ENCODE measurements around the gene ZNF777.
"Not testable (repeated sequence)": the region's sequence is repeated elsewhere in the genome, so short reads cannot be mapped to it uniquely, and the experiment has no call there.

The ZNF777 gene

GRCh38 chr7:149454750-149455149, 6.1 kb downstream of the ZNF777 start:
- DNase-seq (ENCODE audit: low spot score): no peak

- no peak for DNase-seq (ENCODE audit: low spot score)
Measured at GRCh38 chr7:149454006-149454405, 6.9 kb downstream of the ZNF777 start.

- DNase-seq (ENCODE audit: low spot score): no peak
Measured at GRCh38 chr7:149450821-149451220, 10.0 kb downstream of the ZNF777 start.

DNA sequence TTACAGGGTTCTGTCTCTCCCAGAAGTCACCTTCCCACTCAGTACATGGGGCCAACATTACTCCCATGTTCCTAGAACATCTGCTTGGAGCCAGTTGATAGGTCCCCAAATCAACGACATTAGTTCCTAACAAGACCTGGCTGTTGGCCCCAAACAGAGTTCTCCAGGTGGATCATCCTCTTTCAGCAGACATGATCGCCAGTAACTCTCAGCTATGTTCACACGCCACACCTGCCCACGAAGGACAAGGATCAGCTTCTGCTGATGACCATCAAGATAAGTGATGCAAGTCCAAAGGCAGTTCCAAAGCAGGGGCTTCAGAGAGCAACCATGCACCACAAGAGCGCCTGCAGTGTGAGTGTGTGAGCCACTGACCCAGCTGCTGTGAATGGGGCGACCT, 11.0 kb downstream of the ZNF777 start:
- DNase-seq (ENCODE audit: low spot score): no peak

- no peak for DNase-seq (ENCODE audit: low spot score)
Measured at GRCh38 chr7:149448961-149449360, 11.9 kb downstream of the ZNF777 start.

- DNase-seq (ENCODE audit: low spot score): not testable (repeated sequence)
Measured at GRCh38 chr7:149446026-149446425, 14.8 kb downstream of the ZNF777 start.

GRCh38 chr7:149444287-149444686, 16.6 kb downstream of the ZNF777 start:
- DNase-seq (ENCODE audit: low spot score): no peak

DNA sequence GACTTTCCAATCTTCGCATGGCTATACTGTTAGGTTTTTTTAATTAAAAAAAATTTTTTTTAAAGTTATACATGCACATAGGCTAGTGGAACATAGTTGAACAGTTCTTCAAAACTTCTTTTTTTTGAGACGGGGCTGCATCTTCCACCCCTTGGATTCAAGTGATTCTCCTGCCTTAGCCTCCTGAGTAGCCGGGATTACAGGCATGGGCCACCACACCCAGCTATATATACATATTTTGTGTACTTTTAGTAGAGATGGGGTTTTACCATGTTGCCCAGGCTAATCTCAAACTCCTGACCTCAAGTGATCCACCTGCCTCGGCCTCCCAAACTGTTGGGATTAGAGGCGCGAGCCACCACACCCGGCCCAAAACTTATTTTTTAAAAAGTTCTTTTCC, 17.3 kb downstream of the ZNF777 start:
- DNase-seq (ENCODE audit: low spot score): no peak

GRCh38 chr7:149442924-149443323, 17.9 kb downstream of the ZNF777 start:
- no peak for DNase-seq (ENCODE audit: low spot score)

- no peak for DNase-seq (ENCODE audit: low spot score)
Measured at GRCh38 chr7:149440222-149440621, 20.6 kb downstream of the ZNF777 start.

- no peak for DNase-seq (ENCODE audit: low spot score)
Measured at GRCh38 chr7:149436358-149436757, 24.5 kb downstream of the ZNF777 start.

GRCh38 chr7:149433124-149433523, 27.7 kb downstream of the ZNF777 start:
- DNase-seq (ENCODE audit: low spot score): no peak

- no peak for DNase-seq (ENCODE audit: low spot score)
Measured at GRCh38 chr7:149432121-149432691, 28.7 kb downstream of the ZNF777 start.

GRCh38 chr7:149431486-149432120, 29.3 kb downstream of the ZNF777 start:
- no peak for DNase-seq (ENCODE audit: low spot score)

GRCh38 chr7:149430192-149430591, 30.7 kb downstream of the ZNF777 start:
- no peak for DNase-seq (ENCODE audit: low spot score)

- DNase-seq (ENCODE audit: low spot score): no peak
Measured at GRCh38 chr7:149427893-149428292, 33.0 kb downstream of the ZNF777 start.

DNA sequence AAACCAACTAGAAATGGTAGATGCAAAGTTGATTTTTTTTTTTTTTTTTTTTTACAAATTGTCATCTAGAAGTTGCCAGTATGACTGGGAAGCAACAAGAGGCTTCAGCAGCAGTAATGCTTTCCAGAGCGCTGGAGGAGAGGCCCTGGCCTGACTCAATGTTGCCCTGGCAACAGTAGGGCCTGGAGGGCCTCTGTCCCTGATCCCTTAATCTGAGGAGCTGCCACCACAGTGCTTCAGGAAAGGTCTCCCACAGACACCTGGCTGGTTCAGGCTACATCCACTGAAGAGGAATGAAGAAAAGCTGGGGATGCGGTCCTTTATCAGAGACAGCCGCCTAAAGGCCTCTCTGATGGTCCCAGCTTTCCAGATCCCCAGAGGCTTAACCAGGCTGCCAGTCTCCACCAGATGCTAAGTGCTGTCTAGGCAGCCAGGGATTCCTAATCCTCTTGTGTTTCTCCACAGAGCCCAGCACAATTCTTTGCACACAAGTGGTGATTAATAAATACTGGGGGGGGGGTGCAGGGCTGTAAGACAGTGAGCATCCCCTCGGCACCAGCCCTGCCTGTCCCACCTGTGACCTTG, 33.7 kb downstream of the ZNF777 start:
- no peak for DNase-seq (ENCODE audit: low spot score)

- DNase-seq (ENCODE audit: low spot score): no peak
Measured at GRCh38 chr7:149423449-149424110, 37.3 kb downstream of the ZNF777 start.

DNA sequence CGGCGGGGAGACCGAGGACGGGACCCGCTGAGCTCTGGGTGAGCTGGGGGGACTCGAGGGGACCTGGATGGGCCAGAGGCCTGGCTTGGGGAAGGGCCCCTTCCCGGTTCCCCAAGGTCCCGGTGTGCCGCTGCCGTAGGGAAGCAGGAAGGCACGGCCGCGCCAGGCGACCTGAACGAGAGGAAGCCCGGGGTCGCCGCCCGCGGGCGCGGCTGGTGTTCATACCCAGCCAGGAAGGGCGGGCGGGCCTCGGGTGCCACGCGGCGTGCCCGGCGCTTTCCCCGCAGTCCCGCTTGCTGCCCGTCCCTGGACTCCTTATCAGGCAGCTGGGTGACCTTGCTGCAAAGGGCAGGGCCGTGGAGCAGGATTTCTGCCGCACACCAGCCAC, 38.0 kb downstream of the ZNF777 start:
- DNase-seq (ENCODE audit: low spot score): no peak

DNA sequence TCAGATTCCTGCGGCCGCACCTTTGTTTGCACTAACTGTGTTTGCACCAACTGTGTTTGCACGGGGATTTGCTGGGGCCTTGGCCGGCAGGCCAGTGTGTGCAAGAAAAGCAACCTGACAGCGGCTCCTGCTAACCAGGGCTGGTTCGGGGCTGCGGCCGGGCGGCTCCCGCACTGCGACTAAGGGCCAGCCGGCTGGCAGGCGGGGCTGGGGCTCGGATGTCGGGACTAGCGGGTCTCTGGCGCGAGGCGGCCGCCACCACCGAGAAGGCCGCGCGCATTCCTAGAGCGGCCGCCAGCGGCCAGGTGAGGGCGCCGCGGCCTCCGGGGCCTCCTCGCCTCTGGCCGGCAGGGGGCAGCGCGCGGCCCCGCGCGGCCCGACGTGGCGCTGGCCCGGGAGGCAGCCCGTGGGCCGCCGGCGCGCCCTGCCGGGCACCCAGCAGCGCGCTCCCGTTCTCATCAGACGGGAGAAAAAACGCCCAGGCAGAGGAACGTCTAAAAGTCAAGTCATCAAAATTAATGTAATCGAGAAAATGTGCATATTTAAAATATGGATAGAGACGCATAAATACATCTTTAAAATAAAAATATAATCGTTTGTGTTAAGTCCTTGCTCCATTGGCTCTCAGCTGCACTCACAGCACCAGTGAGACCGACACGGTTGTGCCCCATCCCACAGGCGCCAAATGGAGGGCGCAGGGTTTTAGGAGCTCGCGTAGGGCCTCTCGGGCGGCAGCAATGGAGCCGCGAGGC, 38.5 kb downstream of the ZNF777 start:
- DNase-seq (ENCODE audit: low spot score): peak; percentile 85

- DNase-seq (ENCODE audit: low spot score): no peak
Measured at GRCh38 chr7:149420006-149420405, 40.9 kb downstream of the ZNF777 start.

DNA sequence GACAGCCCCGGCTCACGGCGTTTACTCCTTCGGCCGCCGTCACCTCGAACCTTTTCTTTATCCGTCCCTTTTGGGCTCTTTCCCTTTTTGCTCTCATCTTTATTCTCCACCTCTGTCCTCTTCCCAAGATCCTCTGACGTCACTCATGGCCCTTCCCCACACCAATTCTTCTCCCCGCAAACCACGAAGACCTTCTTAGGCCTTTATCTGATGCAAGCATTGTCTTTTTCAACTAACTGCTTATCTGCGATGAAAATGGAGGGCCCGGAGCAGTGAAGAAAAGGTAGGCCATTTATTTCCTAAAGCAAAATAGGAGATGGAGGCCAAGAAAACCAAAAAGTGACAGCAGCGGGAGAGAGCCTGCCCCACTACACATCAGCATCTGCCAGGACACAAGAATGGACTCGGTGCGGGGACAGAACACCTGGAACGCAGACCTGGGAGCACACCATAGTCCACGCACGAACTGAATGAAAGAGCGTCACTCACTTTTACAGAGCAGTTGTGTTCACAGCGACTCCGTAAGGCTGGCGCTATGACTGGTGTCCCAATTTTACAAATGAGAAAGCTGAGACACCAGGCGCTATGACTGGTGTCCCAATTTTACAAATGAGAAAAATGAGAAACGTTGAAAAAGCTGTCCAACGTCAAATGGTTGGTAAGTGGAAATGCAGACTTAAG, 45.3 kb downstream of the ZNF777 start:
- no peak for DNase-seq (ENCODE audit: low spot score)

All from hematopoietic multipotent progenitor cell treated with erythropoietin and hydrocortisone succinate and interleukin-3 and kit ligand, for 15 days (in vitro differentiated cells).